ENCODE results near the gene TSHZ2. TPM values are rescaled to one million over a fixed set of nuclear protein-coding genes. Genes with fewer than 3 reads are reported as not detected.

The TSHZ2 gene
- total and polyA plus RNA-seq, 2 donors (not counting 3 experiments of a cell fraction or from before 2014, with no cell fraction given), result not detected

GRCh38 chr20:53077373-53078205 lies 105.4 kb downstream of the TSHZ2 start:
- peak; percentile 67 for FAIRE-seq
- dilution Hi-C loops (cut with MboI; ENCODE audit: extremely low pct_ligation_motif_present, low sequenced_read_pairs), result no loop called here
- H3K27ac ChIP-seq (ENCODE audit: insufficient read depth, low read depth, low read length), result peak overlapping the region; percentile 38

GRCh38 chr20:53078761-53079160 lies 106.6 kb downstream of the TSHZ2 start:
- POLR2A ChIA-PET, result no interaction called here
- Histone ChIP-seq H3K36me3 (ENCODE audit: control insufficient read depth in 2 of 2, extremely low read depth in 1 of 2, insufficient read depth in 2 of 2, low read length in 2 of 2) (no peaks in the 10 kb centered on the region), H3K9me3 (replicated peaks; ENCODE audit: control insufficient read depth, insufficient read depth, low read length) (no peaks in the 10 kb centered on the region), H3K27me3 (ENCODE audit: control insufficient read depth in 2 of 2, insufficient read depth in 2 of 2, low read length in 2 of 2) (no peaks in the 10 kb centered on the region), H3K4me1 (ENCODE audit: control insufficient read depth, extremely low read depth, insufficient read depth, low read length) (peaks cover 32% of the 10 kb centered on the region), H3K4me3 (replicated peaks in 1 of 3; ENCODE audit: insufficient read depth in 1 of 3, low read depth in 1 of 3, low read length in 3 of 3) (no peak overlapping the region), H2AFZ (ENCODE audit: low read depth, low read length) (no peak overlapping the region), H3K9me1 (replicated peaks; ENCODE audit: control insufficient read depth, extremely low read depth, insufficient read depth, low read length) (no peaks in the 10 kb centered on the region), H3K9ac (replicated peaks; ENCODE audit: extremely low read depth, insufficient read depth, low read length) (no peak overlapping the region), H3K27ac (ENCODE audit: insufficient read depth, low read depth, low read length) (no peak overlapping the region), H4K20me1 (replicated peaks; ENCODE audit: control insufficient read depth, extremely low read depth, insufficient read depth, low read length) (no peaks in the 10 kb centered on the region), H3K79me2 (ENCODE audit: control insufficient read depth, insufficient read depth, low read length) (no peaks in the 10 kb centered on the region), H3K4me2 (ENCODE audit: insufficient read depth, low read length) (no peak overlapping the region)
- CTCF ChIA-PET, result no interaction called here
- DNase-seq (ENCODE audit: low read depth, low spot score) (no peak), FAIRE-seq (no peak)
- BruUV-seq (replicated peaks), result no TSS peak
- no peak for TF ChIP-seq MAX (IDR thresholded peaks at IDR 0.05; ENCODE audit: insufficient read depth, insufficient read length)
- no peak for TF ChIP-seq CTCF (IDR thresholded peaks at IDR 0.05; ENCODE audit: extremely low read depth in 1 of 2, insufficient read depth in 1 of 2, low read depth in 1 of 2, low read length in 2 of 2)
- intact Hi-C loops (cut with micrococcal nuclease), result loop anchor here (5.0 kb wide), 1 partner anchor 864 kb away; no protein-coding TSS in a partner anchor
- dilution Hi-C loops (cut with MboI; ENCODE audit: extremely low pct_ligation_motif_present, low sequenced_read_pairs), result no loop called here

More at GRCh38 chr20:53077373-53078205, 105.4 kb downstream of the TSHZ2 start:
- TF ChIP-seq GATA2 (IDR thresholded peaks at IDR 0.05; ENCODE audit: insufficient read depth, insufficient read length, low read depth, low read length) (peak; percentile 79), MAX (IDR thresholded peaks at IDR 0.05; ENCODE audit: insufficient read depth, insufficient read length) (no peak), FOS (IDR thresholded peaks at IDR 0.05; ENCODE audit: borderline replicate concordance, insufficient read depth, low read length) (peak; percentile 61), JUN (IDR thresholded peaks at IDR 0.05; ENCODE audit: borderline replicate concordance, insufficient read depth, insufficient read length, low read depth) (peak; percentile 95)
- no peak overlapping the region for H3K9ac ChIP-seq (replicated peaks; ENCODE audit: extremely low read depth, insufficient read depth, low read length)
- POLR2A ChIA-PET, result no interaction called here
- H3K9me3 ChIP-seq (replicated peaks; ENCODE audit: control insufficient read depth, insufficient read depth, low read length), result no peaks in the 10 kb centered on the region
- CTCF ChIA-PET, result no interaction called here
- DNase-seq (ENCODE audit: low read depth, low spot score), result peak; percentile 60
- BruUV-seq (replicated peaks), result TSS peak; percentile 63
- no peaks in the 10 kb centered on the region for H4K20me1 ChIP-seq (replicated peaks; ENCODE audit: control insufficient read depth, extremely low read depth, insufficient read depth, low read length)
- no peaks in the 10 kb centered on the region for H3K9me1 ChIP-seq (replicated peaks; ENCODE audit: control insufficient read depth, extremely low read depth, insufficient read depth, low read length)
- intact Hi-C loops (cut with micrococcal nuclease), result loop anchor here (1.0 to 5.0 kb wide), 2 partner anchors 587 to 865 kb away; no protein-coding TSS in a partner anchor
- H3K36me3 ChIP-seq (ENCODE audit: control insufficient read depth in 2 of 2, extremely low read depth in 1 of 2, insufficient read depth in 2 of 2, low read length in 2 of 2), result no peaks in the 10 kb centered on the region
- H3K27me3 ChIP-seq (ENCODE audit: control insufficient read depth in 2 of 2, insufficient read depth in 2 of 2, low read length in 2 of 2), result no peaks in the 10 kb centered on the region
- H3K4me1 ChIP-seq (ENCODE audit: control insufficient read depth, extremely low read depth, insufficient read depth, low read length), result peaks cover 32% of the 10 kb centered on the region
- no peaks in the 10 kb centered on the region for H3K79me2 ChIP-seq (ENCODE audit: control insufficient read depth, insufficient read depth, low read length)
- H3K4me3 ChIP-seq (replicated peaks in 1 of 3; ENCODE audit: insufficient read depth in 1 of 3, low read depth in 1 of 3, low read length in 3 of 3), result no peak overlapping the region
- no peak overlapping the region for H2AFZ ChIP-seq (ENCODE audit: low read depth, low read length)
- peak overlapping the region; percentile 67 for H3K4me2 ChIP-seq (ENCODE audit: insufficient read depth, low read length)
